GM12878 (cell line): ENCODE measurements around the gene CNDP1. TPM values are rescaled to one million over a fixed set of nuclear protein-coding genes. Genes with fewer than 3 reads are reported as not detected.

Experiments used
- BRCA1 ChIP-seq: IDR thresholded peaks from 2 replicates; pipeline ENCODE4 v1.6.1; 2011; ENCODE audit warnings: low read depth, low read length, improper control_type of control experiment
- ELK1 ChIP-seq: IDR thresholded peaks from 2 replicates; pipeline ENCODE4 v1.6.1; 2012; ENCODE audit warnings: low read depth, low read length, improper control_type of control experiment
- ESRRA ChIP-seq: IDR thresholded peaks from 2 replicates; pipeline ENCODE4 v1.6.1; 2012; ENCODE audit warnings: mild to moderate bottlenecking, low read length, improper control_type of control experiment
- EZH2 ChIP-seq: IDR thresholded peaks from 2 replicates; pipeline ENCODE4 v1.6.1; 2012; ENCODE audit warnings: low read depth, mild to moderate bottlenecking, control low read depth, inconsistent platforms, low read length, borderline replicate concordance; ENCODE audit not compliant: control insufficient read depth
- FOS ChIP-seq: IDR thresholded peaks from 3 replicates; pipeline ENCODE4 v1.6.1; 2011; ENCODE audit warnings: borderline replicate concordance; ENCODE audit not compliant: insufficient read length; ENCODE audit errors: extremely low read depth
- IKZF1 ChIP-seq: fragments of 450-650 bp; conservative IDR thresholded peaks from 2 replicates; pipeline ENCODE4 v1.6.1; 2017; ENCODE audit warnings: antibody characterized with exemption, mild to moderate bottlenecking
- JUNB ChIP-seq: IDR thresholded peaks from 2 replicates; pipeline ENCODE4 v1.6.1; 2016; ENCODE audit warnings: antibody characterized with exemption, mild to moderate bottlenecking
- JUND ChIP-seq: IDR thresholded peaks from 2 replicates; pipeline ENCODE4 v1.6.1; 2012; ENCODE audit warnings: low read depth, mild to moderate bottlenecking, low read length, improper control_type of control experiment, moderate library complexity
- MEF2B ChIP-seq: fragments of 450-650 bp; IDR thresholded peaks from 2 replicates; pipeline ENCODE4 v1.6.1; 2018; ENCODE audit warnings: mild to moderate bottlenecking, moderate library complexity; ENCODE audit not compliant: partially characterized antibody, poor library complexity, severe bottlenecking
- MTA3 ChIP-seq: IDR thresholded peaks from 2 replicates; pipeline ENCODE4 v1.6.1; 2012; ENCODE audit warnings: low read length, inconsistent platforms, borderline replicate concordance
- NFIC ChIP-seq: IDR thresholded peaks from 2 replicates; pipeline ENCODE4 v1.6.1; 2012; ENCODE audit warnings: low read depth, mild to moderate bottlenecking, inconsistent platforms, low read length, moderate library complexity
- PAX8 ChIP-seq: fragments of 450-650 bp; IDR thresholded peaks from 2 replicates; pipeline ENCODE4 v1.6.1; 2017; ENCODE audit warnings: mild to moderate bottlenecking, moderate library complexity
- SMC3 ChIP-seq: IDR thresholded peaks from 2 replicates; pipeline ENCODE4 v1.6.1; 2011; ENCODE audit warnings: low read length, improper control_type of control experiment, borderline replicate concordance
- STAT1 ChIP-seq: fragments of 450-650 bp; conservative IDR thresholded peaks from 2 replicates; pipeline ENCODE4 v1.6.1; 2014; ENCODE audit warnings: antibody characterized with exemption, mild to moderate bottlenecking
- SUPT20H ChIP-seq: IDR thresholded peaks from 2 replicates; pipeline ENCODE4 v1.6.1; 2011; ENCODE audit warnings: low read depth, mild to moderate bottlenecking, low read length, moderate library complexity, borderline replicate concordance; ENCODE audit not compliant: control insufficient read depth
- TARDBP ChIP-seq: IDR thresholded peaks from 2 replicates; pipeline ENCODE4 v1.6.1; 2016; ENCODE audit warnings: borderline replicate concordance
- ZBED1 ChIP-seq: IDR thresholded peaks from 2 replicates; pipeline ENCODE4 v1.6.1; 2016; ENCODE audit warnings: borderline replicate concordance
- ZBTB4 ChIP-seq: fragments of 450-650 bp; formaldehyde crosslinking; IDR thresholded peaks from 2 replicates; pipeline ENCODE4 v1.4.0; 2022; ENCODE audit warnings: mild to moderate bottlenecking, moderate library complexity
- polyA plus RNA-seq, 11 experiments: library from polyadenylated mRNA; depleted of rRNA in 4 of 11; unstranded in 6 of 11; stranded (reverse) in 5 of 11; fragments of >200 nt; fragmentation: Nextera tagmentation in 4 of 11; fragmentation: Illumina TruSeq in 1 of 11; extraction: Ambion mirVana in 4 of 11; extraction: Trizol in 1 of 11; gene quantifications; 1 replicate in 1 of 11; 2 replicates in 10 of 11; pipeline versions ENCODE4 v1.2.1 to v1.2.3, GENCODE V29; 2011 to 2016; ENCODE audit warnings: inconsistent platforms in 2 of 11, missing spikeins in 2 of 11, low read depth in 1 of 11
- total RNA-seq, 4 experiments: library from RNA; depleted of rRNA in 3 of 4; stranded (reverse); fragments of >200 nt in 3 of 4; fragmentation: Illumina TruSeq in 1 of 4; extraction: Trizol in 1 of 4; gene quantifications; 2 replicates each; pipeline versions ENCODE4 v1.2.1 to v1.2.3, GENCODE V29; 2013 to 2021
- TF ChIP-seq, protein P1 (sequence below): IDR thresholded peaks from 2 replicates; pipeline ENCODE4 v1.6.1; 2011; ENCODE audit warnings: borderline replicate concordance, low read depth, mild to moderate bottlenecking, moderate library complexity, low read length; ENCODE audit not compliant: insufficient read depth, poor library complexity, severe bottlenecking
- TF ChIP-seq, protein P2 (sequence below): fragments of 450-650 bp; IDR thresholded peaks from 2 replicates; pipeline ENCODE4 v1.6.1; 2017; ENCODE audit warnings: mild to moderate bottlenecking
- TF ChIP-seq, protein P3 (sequence below): fragments of 450-650 bp; IDR thresholded peaks from 2 replicates; pipeline ENCODE4 v1.6.1; 2018; ENCODE audit warnings: borderline replicate concordance, mild to moderate bottlenecking; ENCODE audit not compliant: partially characterized antibody

The CNDP1 gene
- total and polyA plus RNA-seq, 10 of the 15 experiments (the other 5 are each of a cell fraction or from before 2014, with no cell fraction given): 0.04 to 0.05 TPM; not detected in 8

DNA sequence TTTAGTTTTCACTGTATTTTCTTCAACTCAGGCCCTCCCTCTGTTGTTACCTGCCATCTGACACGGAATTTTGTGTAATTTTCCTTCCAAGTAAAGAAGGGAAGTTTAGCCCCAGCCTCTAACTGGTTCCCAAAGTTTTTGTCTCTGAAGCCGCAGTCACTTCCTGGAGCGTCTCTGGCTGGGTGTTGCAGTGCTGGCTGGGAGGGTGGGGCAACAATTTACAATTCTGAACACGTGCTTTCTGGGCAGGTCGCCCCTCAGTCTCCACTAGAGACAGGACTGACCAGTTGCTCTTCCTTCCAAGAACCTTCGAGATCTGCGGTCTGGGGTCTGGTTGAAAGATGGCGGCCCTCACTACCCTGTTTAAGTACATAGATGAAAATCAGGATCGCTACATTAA, 34.7 kb upstream of the CNDP1 start (continued):
- TF ChIP-seq SUPT20H (no peak), ZBED1 (no peak), ESRRA (no peak), BRCA1 (no peak), MTA3 (no peak), PAX8 (peak; percentile 75; the same call in 1 of the 2 replicates), JUNB (no peak), JUND (no peak), SMC3 (no peak), MEF2B (no peak), ZBTB4 (CRISPR knock-in tag) (no peak), ELK1 (no peak), NFIC (0 out of 2 replicates have a peak, but pooled peaks have one; percentile 38), EZH2 (no peak), TARDBP (no peak), STAT1 (no peak), FOS (no peak), IKZF1 (peak; percentile 73)
- TF ChIP-seq, protein P1, sequence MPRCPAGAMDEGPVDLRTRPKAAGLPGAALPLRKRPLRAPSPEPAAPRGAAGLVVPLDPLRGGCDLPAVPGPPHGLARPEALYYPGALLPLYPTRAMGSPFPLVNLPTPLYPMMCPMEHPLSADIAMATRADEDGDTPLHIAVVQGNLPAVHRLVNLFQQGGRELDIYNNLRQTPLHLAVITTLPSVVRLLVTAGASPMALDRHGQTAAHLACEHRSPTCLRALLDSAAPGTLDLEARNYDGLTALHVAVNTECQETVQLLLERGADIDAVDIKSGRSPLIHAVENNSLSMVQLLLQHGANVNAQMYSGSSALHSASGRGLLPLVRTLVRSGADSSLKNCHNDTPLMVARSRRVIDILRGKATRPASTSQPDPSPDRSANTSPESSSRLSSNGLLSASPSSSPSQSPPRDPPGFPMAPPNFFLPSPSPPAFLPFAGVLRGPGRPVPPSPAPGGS: no peak
- TF ChIP-seq, protein P2, sequence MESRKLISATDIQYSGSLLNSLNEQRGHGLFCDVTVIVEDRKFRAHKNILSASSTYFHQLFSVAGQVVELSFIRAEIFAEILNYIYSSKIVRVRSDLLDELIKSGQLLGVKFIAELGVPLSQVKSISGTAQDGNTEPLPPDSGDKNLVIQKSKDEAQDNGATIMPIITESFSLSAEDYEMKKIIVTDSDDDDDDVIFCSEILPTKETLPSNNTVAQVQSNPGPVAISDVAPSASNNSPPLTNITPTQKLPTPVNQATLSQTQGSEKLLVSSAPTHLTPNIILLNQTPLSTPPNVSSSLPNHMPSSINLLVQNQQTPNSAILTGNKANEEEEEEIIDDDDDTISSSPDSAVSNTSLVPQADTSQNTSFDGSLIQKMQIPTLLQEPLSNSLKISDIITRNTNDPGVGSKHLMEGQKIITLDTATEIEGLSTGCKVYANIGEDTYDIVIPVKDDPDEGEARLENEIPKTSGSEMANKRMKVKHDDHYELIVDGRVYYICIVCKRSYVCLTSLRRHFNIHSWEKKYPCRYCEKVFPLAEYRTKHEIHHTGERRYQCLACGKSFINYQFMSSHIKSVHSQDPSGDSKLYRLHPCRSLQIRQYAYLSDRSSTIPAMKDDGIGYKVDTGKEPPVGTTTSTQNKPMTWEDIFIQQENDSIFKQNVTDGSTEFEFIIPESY: no peak
- TF ChIP-seq, protein P3, sequence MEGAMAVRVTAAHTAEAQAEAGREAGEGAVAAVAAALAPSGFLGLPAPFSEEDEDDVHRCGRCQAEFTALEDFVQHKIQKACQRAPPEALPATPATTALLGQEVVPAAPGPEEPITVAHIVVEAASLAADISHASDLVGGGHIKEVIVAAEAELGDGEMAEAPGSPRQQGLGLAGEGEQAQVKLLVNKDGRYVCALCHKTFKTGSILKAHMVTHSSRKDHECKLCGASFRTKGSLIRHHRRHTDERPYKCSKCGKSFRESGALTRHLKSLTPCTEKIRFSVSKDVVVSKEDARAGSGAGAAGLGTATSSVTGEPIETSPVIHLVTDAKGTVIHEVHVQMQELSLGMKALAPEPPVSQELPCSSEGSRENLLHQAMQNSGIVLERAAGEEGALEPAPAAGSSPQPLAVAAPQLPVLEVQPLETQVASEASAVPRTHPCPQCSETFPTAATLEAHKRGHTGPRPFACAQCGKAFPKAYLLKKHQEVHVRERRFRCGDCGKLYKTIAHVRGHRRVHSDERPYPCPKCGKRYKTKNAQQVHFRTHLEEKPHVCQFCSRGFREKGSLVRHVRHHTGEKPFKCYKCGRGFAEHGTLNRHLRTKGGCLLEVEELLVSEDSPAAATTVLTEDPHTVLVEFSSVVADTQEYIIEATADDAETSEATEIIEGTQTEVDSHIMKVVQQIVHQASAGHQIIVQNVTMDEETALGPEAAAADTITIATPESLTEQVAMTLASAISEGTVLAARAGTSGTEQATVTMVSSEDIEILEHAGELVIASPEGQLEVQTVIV: no peak
